Left renal pelvis (tissue), 4 donors: Measurements from ENCODE around the gene CD46. TPM values are rescaled to one million over a fixed set of nuclear protein-coding genes. Genes with fewer than 3 reads are reported as not detected.
"Not testable (repeated sequence)": the region's sequence is repeated elsewhere in the genome, so short reads cannot be mapped to it uniquely, and the experiment has no call there.

ENCODE experiments used
- DNase-seq, 4 donors: peaks; one replicate each; pipeline ENCODE4 v3.0.0-alpha.2; 2013; ENCODE audit warnings: low read depth in 4 of 4, low spot score in 3 of 4
- polyA plus RNA-seq, 4 donors: library from polyadenylated mRNA; unstranded; fragments of 120-200 nt; gene quantifications; one replicate each; pipeline ENCODE4 v1.2.1, GENCODE V29; 2013; ENCODE audit not compliant: insufficient read length in 4 of 4

CD46 gene
- polyA plus RNA-seq: 100 to 1,000 TPM; 122 to 401 (median 331) TPM

DNA sequence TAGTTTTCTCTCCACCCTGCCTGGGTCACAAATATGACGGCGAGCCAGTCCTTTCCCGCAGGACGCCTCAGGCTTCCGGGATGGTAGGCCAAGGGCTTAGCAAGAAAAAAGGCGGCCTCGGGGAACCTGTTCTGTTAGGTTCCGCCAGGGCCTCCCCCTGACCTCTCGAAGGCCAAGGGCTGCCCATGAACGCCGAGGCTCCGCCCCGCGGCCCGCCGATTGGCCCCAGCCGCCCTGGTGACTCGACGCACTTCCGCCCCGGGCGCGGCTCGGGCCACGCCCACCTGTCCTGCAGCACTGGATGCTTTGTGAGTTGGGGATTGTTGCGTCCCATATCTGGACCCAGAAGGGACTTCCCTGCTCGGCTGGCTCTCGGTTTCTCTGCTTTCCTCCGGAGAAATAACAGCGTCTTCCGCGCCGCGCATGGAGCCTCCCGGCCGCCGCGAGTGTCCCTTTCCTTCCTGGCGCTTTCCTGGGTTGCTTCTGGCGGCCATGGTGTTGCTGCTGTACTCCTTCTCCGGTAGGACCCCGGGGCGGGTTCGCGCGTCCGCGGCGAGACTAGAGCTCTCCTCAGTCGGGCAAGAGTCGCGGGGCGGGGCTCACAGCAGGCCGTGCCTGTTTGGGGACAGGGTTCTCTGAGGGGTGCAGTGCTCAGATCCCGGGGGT lies at the start of gene CD46:
CD46 (plus strand) TSS at position 265 of the 666 bp plus-strand sequence; CDS start at position 424, 159 bp downstream.
- peak; percentile 87 to 89 (median 88) for DNase-seq

DNA sequence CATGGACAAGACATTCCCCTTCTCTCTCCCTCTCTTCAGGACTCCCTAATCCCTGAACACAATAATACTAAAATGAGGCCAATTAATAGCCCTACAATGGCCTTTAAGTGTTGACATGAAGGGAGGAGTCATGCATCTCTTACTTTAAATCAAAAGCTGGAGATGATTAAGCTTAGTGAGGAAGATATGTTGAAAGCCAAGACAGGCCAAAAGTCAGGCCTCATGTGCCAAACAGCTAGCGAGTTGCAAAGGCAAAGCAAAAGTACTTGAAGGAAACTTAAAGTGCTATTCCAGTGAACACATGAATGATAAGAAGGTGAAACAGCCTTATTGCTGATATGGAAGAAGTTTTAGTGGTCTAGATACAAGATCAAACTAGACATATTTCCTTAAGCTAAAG lies 49.5 kb upstream of the CD46 start:
- DNase-seq: no peak

DNA sequence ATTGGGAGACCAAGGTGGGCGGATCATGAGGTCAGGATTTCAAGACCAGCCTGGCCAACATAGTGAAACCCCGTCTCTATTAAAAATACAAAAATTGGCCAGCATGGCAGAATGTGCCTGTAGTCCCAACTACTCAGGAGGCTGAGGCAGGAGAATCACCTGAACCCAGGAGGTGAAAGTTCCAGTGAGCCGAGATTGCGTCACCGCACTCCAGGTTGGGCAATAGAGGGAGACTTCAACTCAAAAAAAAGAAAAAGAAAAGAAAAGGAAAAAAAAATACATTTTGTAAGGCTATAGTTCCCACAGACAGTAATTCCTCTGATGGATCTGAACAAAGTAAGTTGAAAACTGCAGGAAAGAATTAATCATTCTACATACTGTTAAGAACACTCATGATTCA lies 48.1 kb upstream of the CD46 start:
- no peak for DNase-seq

DNA sequence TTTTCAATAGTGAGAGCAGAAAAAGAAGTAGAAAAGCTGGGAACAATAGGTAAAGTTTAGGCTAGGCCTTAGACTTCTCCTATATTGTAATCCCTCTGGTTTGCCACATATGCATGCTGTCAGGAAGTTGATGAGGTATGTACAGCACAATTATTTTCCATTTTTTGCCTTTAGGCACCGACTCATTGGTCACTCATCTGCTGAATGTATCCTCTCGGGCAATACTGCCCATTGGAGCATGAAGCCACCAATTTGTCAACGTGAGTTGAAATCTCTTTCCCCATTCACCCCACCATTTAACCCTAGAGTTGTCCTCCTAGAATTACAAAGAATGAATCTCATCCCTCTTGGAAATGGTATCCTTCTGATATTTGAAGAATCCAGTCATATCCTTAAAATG lies 43.9 kb upstream of the CD46 start:
- DNase-seq: not testable (repeated sequence)

DNA sequence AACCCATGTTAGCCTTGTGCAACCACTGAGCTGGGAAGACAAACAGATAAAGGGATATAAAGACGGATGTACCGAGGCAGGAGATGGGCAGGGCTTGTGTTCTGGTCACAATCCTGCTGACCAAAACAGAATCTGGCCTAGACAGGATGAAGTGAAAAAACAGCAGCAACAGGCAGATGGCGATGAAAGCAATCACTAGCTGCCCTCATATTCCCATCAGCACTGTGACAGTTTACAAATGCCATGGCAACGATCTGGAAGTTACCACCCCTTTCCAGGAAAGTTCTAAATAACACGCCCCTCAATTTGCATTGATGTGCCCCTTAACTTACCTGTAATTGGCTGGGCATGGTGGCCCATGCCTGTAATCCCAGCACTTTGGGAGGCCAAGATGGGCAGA lies 40.6 kb upstream of the CD46 start:
- no peak for DNase-seq

DNA sequence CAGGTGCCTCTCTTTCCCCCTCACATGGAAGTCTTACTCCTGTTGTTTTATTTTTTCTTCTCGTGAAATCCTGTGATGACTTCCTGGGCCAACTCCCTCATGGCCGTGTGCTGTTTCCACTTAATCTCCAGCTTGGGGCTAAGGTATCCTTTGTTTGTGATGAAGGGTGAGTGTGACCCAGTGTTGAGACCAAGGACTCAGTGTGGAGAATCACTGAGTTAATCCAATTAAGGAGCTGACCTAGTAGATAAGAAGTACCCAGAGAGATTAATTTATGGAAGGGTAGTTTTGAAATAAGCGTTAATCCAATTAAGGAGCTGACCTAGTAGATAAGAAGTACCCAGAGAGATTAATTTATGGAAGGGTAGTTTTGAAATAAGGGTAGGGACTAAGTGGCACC lies 39.2 kb upstream of the CD46 start:
- not testable (repeated sequence) for DNase-seq

DNA sequence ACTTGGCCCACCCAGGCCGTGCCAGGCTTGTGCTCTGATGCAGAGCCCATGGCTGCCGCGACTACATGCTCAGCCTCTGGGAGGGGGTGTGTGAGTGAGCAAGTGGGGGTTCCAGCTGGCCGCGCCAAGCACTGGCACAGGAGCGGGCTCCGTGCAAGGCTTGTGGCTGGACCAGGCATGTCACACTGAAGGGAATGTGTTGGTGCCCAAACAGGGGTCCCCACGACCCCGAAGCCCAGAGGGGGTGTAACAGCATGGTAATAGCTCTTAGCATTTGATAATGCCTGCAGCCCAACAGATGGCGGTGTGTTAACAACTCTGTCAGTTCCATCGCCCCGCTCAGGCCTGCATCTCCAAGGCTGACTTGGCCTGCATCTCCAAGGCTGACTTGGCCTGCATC lies 38.3 kb upstream of the CD46 start:
- DNase-seq: no peak

DNA sequence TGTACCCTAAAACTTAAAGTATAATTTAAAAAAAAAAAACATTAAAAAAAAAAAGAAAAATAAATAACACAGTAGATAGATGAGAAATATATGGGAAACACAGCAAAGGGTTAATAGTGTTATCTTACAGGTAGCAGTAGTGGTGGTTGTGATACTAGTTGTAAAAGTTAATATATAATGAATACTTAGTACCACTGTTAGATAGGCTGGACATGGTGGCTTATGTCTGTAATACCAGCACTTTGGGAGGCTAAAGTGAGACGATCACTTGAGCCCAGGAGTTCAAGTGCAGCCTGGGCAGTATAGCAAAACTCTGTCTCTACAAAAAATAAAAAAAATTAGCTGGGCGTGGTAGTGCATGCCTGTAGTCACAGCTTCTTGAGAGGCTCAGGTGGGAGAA lies 32.6 kb upstream of the CD46 start:
- DNase-seq: no peak

DNA sequence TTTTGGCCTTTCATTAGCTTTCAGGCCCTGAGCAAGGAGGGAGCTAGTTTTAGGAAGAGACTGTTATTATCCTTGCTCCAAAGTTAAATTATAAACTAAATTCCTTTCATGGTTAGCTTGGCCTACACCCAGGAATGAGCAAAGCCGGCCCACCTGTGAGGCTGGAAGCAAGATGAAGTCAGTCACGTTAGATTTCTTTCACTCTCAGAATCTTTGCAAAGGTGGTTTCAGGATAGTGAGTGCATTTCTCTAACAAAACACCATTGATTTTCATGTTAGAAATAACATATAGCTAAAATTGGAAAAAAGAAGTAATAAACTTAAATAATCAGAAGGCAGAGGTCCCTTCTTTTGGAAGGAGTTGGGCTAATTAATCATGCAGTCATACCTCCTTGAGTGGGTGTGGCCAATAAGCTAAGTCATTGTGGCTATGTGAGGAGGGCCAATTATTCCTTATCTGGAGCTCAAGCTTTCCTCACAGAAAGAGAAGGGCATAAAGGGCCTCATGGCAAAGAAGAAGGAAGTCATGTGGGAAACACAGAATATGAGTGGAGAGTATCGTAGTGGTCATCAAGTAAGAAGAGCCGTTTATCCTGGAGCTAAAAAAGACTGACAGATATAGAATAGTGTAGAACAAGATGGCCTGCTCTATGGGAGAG lies 23.5 kb upstream of the CD46 start:
- DNase-seq: not testable (repeated sequence)

DNA sequence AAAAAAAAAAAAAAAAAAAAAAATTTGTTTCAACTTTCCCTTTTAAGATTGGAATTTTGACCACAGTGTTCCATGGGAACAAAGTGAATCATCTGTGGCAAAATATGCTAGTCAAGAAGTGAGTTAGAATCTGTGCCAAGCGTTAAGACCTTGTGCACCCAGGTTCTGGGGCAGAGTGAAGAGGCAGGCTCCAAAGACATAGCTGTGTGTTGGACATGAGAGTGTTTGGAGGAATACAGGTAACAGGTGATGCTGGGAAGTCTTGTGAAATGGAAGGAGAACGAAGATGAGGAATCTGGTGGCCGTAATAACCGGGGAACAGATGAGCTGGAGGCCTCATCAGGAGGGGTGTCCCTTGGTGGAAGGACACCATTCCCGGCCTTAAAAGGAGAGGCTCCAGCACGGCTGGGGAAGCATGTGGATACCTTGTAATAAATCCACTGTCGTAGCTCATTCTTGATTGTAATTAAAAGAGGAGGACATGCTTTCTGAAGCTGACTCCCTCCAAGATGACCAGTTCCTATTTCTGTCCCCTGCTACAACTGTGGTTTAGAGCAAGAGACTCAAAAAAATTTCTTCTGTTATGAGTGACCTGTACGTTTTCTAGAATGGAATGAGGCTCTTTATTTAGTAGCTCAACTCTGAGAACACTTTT lies 14.2 kb upstream of the CD46 start:
- not testable (repeated sequence) for DNase-seq

DNA sequence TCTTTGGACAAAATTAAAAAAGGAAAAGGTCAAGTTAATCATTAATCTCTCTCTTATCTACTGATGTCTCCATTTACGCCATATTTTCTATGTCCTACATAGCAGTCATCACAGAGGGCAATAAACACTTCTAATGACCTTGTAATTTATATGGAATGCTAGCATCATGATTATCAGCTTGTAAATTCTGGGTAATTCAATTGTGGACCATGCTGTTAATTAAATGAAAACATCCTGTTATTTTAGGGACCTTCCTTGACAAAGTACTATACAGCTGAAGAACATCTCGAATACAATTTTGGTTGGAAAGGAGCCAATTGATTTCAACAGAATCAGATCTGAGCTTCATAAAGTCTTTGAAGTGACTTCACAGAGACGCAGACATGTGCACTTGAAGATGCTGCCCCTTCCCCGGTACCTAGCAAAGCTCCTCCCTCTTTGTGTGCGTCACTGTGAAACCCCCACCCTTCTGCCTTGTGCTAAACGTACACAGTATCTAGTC lies 13.6 kb upstream of the CD46 start:
- DNase-seq: not testable (repeated sequence)

DNA sequence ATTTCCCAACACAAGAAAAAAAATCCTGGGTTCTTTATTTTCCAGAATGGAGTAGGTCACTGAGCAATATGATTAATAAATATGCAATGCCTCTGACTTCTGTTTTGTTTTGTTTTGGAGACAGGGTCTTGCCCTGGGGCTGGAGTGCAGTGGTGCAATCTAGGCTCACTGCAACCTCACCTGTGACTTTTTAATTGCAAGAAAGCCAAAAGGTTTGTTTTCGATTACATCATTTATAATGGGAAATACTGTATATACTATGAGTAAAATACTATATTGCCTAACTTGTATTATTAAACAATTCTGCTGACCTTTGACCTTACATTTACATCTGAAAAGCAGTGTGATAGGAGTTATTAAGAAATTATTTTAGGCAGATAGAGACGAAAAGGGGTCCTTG lies 11.6 kb upstream of the CD46 start:
- DNase-seq: no peak

DNA sequence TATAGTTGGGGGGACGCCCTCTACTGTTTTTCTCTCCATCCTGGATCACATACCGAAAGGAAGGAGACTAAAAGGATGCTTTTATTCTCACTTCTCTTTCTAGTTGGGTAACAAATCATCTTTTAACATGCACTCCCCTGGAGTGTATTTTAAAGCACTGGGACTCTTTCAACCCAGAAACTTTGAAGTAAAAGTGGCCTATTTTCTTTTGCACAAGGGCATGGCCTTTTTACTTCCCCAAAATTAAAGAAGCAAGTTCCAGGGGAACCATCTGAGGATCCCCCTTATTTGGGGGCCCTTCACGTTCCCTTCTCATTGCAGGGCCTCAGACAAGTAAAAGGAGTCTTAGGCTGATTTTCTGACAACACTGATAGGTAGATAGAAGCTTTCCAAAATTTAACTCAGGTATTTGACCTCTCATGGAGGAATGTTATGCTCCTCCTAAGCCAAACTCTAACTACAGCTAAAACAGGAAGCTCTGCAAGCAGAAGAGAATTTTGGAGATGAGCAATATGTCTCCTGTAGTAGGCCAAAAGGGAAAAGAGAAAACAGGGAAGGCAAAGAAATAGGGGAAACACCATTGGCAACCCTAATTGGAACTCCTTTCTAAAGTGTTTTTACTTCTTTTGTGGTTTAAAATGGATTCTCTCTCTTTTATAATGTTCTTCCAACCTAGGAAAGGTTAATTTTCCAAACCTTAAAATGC lies 8.9 kb upstream of the CD46 start:
- DNase-seq: no peak

DNA sequence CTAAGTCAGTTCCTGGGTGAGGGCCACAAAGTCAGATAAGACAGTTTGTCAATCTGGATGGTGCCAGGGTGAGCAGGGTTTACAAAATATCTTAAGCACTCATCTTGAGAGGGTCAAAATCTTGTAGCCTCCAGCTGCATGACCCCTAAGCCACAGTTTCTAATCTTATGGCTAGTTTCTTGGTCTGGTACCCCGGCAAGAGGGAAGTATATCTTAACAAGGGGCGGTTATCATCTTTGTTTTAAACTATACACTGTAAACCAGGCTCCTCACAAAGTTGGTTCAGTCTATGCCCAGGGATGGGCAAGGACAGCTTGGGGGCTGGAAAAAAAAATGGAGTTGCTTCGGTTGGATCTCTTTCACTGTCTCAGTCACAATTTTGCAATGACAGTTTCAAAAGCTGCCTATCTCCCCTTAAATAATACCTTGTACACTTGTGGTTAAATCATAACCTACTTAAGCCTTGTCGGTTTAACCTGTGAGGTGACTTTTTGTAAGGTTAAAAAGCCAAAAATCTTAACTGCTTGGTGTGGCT lies 7.8 kb upstream of the CD46 start:
- no peak for DNase-seq

DNA sequence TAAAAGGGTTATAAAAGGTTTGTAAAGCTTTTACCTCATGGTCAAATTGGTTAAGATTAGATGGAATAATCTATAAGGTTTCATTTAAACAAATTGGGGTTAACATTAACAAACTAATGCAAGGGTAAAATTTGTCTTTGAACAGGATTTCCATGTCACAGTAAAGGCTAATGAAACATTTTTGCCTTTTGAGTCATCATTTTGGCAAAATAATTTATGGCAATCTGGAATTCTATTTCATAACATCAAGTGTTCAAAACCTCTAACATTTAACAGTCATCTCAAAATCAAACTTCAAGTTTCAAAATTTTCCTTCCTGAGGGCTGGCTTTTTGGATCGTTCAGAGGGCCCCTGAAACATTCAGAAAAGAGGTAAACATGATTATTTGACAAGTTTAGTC lies 6.6 kb upstream of the CD46 start:
- no peak for DNase-seq

DNA sequence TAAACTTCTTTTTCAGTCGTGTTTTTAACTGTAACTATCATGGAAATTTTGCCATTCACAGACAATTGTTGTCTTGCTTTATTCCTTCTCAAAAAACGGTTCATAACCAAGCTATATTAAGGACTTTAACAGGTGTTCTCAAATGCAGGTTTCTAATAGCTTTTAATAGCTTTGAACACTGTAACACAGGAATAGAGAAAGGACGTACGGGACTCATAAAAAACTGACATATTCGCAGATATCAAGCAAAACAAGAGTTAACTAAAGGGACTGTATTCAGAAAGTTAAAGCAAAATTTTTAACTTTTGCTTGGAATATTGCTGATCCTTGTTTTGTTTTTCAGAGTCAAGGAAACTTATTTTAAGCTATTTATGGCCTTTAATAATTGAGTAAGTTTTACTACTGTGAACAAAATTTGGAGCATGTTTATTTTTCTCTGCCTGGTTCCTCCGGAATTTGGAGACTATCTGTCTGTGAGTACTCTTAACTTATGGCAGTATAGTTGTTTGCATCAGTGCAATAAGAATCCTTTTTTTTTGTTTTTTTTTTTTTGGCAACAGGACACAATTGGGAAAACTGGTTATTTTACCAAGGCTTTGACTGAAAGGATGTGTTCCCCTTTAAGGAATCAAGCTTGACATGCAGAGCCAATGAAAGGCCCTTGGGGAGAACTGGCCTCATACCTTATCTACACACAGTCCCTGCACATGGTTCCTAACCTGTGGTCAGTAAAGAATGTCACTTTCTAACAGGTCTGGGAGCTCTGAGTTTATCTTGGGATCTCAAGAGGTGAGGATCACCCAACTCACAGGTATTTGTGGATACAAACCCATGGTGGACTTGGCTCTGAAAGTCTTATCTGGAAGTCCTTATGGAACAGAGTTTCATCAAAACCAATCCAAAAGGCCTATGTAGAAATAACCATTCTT lies 5.8 kb upstream of the CD46 start:
- DNase-seq: no peak

DNA sequence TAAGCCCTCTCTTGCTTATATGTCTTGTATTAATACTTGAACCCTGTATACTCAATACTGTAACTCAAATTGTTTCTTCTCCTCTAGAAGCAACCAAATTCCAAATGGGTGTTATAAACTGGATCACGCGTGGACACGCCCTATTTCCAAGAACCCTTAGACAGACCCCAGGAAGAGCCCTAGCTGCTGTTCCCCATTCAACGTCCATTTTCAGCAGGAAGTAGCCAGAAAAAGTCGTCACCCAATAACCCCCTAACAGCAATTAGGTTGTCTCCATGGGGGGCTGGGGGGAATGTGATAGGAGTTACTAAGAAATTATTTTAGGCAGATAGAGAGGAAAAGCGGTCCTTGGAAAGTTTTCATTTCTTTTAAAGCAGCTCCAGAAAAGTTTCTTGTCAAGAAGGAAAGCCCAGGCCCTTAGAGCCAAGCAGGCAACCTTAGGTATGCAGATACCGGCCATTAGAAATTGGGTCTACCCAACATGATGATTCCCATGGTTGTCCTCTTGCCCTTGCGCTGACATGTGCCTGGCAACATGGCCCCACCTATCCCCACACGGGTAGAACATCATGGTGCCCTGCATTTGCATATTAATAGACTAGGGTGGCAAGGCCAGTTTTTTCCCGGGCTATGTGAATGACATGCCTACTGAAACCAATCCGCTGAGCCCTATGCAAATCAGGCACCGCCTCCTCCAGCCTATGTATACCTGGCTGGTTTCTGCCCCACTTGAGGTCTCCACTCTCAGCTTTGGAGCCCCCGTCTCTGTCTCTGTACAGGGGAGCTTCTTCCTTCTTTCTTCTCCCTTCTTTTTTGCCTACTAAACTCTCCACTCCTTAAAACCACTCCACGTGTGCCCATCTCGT lies 4.0 kb upstream of the CD46 start:
- no peak for DNase-seq

DNA sequence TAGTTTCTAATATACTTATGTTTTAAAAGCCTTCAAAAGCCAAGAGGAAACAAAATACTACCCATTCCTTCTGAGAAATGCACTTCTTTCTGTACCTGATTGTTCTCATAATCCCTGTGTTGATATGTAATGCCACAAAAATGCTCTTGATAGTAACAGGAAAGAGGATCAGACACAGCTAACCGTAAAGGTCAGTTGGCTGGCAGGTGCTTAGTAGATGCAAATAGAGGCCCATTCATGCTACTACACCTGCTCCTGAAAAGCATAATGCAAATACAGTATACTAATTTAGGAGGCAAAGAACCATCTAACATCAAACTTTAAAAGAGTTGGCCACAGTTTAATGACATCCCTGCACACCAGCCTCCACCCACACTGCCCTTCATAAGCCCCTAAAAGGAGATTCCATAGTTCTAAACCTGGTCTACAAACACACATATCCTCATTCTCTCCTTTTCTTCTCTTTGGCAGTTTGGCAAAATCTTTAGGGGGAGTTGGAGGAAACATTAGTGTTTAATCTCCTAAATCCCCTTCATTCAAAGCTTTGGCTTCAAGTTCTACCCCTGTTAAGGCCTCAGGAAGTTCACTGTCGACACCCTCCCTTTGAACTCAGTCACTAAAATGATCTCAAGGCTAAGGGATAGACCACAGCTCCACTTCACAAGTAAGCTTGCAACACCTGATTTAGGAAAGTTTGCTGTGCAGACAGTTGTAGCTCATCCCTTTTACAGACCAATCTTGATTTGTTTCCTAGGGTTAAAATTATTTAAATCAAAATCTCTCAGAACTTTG lies 2.9 kb upstream of the CD46 start:
- DNase-seq: no peak
